NCI-H69 (cell line): Measurements from ENCODE around the gene TCEA2.
A peak's percentile ranks its signal among the peaks of the same experiment; 100 is the strongest.
"Not testable (repeated sequence)": the region's sequence is repeated elsewhere in the genome, so short reads cannot be mapped to it uniquely, and the experiment has no call there.

Experiments used
- DNase-seq: peaks from one replicate; lab custom pipeline; 2025; lab: John Stamatoyannopoulos, UW

Gene TCEA2

GRCh38 chr20:64077876-64078551 lies 15.0 kb downstream of the TCEA2 start:
- DNase-seq: no peak

GRCh38 chr20:64078934-64079272 lies 15.9 kb downstream of the TCEA2 start:
- DNase-seq: no peak

GRCh38 chr20:64079273-64080012 lies 16.4 kb downstream of the TCEA2 start, which contains the start of gene RGS19:
RGS19 (minus strand) TSS chr20:64079518; CDS start chr20:64076886, 2,632 bp downstream.
- peak; percentile 83 for DNase-seq

- no peak for DNase-seq
Observed at GRCh38 chr20:64080013-64080812, 17.2 kb downstream of the TCEA2 start, which contains the start of gene OPRL1. OPRL1 (plus strand) TSS chr20:64080082; CDS start chr20:64092721, 12,639 bp downstream.

GRCh38 chr20:64080813-64081623 lies 18.0 kb downstream of the TCEA2 start:
- no peak for DNase-seq

- no peak for DNase-seq
Observed at GRCh38 chr20:64081624-64081964, 18.6 kb downstream of the TCEA2 start.

- DNase-seq: no peak
Observed at GRCh38 chr20:64082126-64082731, 19.2 kb downstream of the TCEA2 start.

- no peak for DNase-seq
Observed at GRCh38 chr20:64082820-64083377, 19.9 kb downstream of the TCEA2 start.

GRCh38 chr20:64083378-64083803 lies 20.4 kb downstream of the TCEA2 start:
- DNase-seq: peak; percentile 85

GRCh38 chr20:64083804-64084684 lies 21.0 kb downstream of the TCEA2 start, which contains the start of gene LKAAEAR1:
LKAAEAR1 (minus strand) TSS chr20:64084398; CDS start chr20:64084219, 179 bp downstream.
- peak; percentile 59 for DNase-seq

GRCh38 chr20:64084685-64085152 lies 21.7 kb downstream of the TCEA2 start:
- DNase-seq: peak; percentile 53

GRCh38 chr20:64086801-64087200 lies 23.8 kb downstream of the TCEA2 start:
- peak; percentile 27 for DNase-seq

GRCh38 chr20:64087226-64087825 lies 24.3 kb downstream of the TCEA2 start:
- not testable (repeated sequence) for DNase-seq

- DNase-seq: not testable (repeated sequence)
Observed at GRCh38 chr20:64088586-64088985, 25.6 kb downstream of the TCEA2 start.

- DNase-seq: peak; percentile 38
Observed at GRCh38 chr20:64090165-64090564, 27.2 kb downstream of the TCEA2 start.

- no peak for DNase-seq
Observed at GRCh38 chr20:64091340-64091739, 28.3 kb downstream of the TCEA2 start.

- peak; percentile 34 for DNase-seq
Observed at GRCh38 chr20:64091770-64092169, 28.8 kb downstream of the TCEA2 start.

GRCh38 chr20:64092258-64093012 lies 29.4 kb downstream of the TCEA2 start:
- no peak for DNase-seq
